Medulla oblongata (tissue), 1 donor: ENCODE measurements around the gene ZNF592.

Experiments
- DNase-seq: peaks from one replicate; pipeline ENCODE4 v3.0.0-alpha.2; 2015; ENCODE audit errors: extremely low spot score

Gene ZNF592

GRCh38 chr15:84775867-84776449, 27.6 kb downstream of the ZNF592 start:
- DNase-seq: no peak

- no peak for DNase-seq
Observed at GRCh38 chr15:84778194-84778593, 29.8 kb downstream of the ZNF592 start.

GRCh38 chr15:84780492-84780891, 32.1 kb downstream of the ZNF592 start:
- DNase-seq: no peak

GRCh38 chr15:84781495-84781894, 33.1 kb downstream of the ZNF592 start:
- DNase-seq: no peak

DNA sequence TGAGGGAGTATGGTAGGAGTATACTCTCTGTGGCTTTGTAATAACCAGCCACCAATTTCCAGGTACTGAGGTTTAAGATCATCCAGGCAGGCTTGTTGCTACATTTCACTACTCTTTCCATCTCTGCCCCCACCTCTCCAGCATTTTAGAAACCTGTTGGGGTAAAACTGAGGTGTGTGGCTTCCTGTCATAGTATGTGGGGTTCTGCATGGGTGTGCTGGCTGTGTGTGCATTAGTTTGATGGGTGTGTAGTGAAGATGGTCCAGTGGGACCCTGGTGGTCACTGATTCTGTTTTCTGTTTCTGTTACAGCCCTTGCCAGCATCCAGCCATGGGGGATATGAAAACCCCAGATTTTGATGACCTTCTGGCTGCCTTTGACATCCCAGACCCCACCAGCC, 34.0 kb downstream of the ZNF592 start:
- no peak for DNase-seq

- no peak for DNase-seq
Observed at GRCh38 chr15:84783493-84784251, 35.3 kb downstream of the ZNF592 start.

- no peak for DNase-seq
Observed at GRCh38 chr15:84784262-84784661, 35.9 kb downstream of the ZNF592 start.

DNA sequence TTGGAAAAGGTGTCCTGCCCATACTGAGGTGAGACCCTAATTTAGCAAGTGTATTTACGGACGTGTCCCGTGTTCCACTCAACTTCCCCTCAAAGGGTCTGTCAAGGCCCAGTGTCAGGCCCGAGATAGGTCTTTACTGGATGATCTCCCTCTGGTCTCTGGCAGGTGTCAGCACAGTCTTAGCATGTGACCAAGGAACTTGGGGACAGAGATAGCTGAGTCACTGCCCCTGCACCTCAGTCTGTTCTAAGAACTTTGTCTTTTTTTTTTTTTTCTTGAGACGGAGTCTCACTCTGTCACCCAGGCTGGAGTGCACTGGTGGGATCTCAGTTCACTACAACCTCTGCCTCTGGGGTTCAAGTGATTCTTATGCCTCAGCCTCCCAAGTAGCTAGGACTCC, 36.7 kb downstream of the ZNF592 start:
- no peak for DNase-seq

DNA sequence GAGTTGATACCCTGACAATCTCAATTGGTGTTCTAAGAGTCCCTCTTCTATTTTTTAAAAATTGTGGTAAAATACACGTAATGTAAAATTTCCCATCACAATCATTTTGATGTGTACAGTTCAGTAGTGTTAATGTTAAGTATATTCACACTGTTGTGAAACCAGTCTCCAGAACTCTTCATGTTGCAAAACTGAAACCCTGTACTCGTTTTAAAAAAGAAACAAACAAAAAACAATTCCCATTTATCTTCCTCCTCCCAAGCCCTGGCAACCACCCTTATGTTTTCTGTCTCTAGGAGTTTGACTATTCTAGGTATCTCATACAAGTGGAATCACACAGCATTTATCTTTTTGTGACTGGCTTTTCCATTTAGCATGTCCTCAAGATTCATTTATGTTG, 40.1 kb downstream of the ZNF592 start:
- DNase-seq: no peak

- DNase-seq: no peak
Observed at GRCh38 chr15:84789762-84790161, 41.4 kb downstream of the ZNF592 start.

DNA sequence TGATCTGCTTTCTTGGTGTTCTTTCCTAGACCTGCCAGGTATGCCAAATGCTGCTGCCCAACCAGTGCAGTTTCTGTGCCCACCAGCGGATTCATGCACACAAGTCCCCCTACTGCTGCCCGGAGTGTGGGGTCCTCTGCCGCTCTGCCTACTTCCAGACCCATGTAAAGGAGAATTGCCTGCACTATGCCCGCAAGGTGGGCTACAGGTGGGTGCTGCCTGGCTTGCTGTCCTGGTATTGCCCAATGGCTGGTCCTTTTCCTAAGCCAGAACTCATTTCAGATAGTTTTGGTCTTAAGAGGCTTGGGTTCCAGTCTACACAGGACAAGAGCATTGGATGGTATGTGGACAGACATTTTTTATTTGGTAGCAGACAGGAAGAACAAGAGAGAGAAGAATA, 42.3 kb downstream of the ZNF592 start:
- no peak for DNase-seq

- no peak for DNase-seq
Observed at GRCh38 chr15:84791763-84792162, 43.4 kb downstream of the ZNF592 start.

DNA sequence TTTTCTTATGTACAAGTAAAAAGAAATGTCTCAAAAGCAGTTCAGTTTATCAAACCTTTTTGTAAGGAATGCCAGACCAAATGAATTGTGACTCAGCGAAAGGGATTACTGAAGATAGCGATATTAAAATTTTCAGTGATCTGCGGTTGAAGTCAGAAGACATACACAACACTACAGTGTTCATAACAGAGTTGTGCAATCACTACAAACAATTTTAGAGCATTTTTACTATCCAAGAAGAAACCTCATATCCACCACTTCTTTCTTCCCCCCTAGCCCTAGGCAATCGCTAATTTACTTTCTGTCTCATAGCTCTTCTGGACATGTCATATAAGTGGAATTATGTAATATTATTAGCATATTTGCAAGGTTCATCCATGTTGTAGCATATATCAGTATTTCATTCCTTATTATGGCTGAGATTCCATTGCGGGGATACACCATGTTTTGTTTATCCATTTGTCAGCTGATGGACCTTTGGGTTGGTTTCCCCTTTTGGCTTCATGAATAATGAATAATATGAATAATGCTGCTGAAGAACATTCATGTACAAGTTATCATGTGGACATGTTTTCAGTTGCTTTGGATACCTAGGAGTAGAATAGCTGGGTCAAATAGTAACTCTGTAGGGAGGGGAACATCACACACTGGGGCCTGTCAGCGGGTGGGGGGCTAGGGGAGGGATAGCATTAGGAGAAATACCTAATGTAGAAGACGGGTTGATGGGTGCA, 45.2 kb downstream of the ZNF592 start:
- DNase-seq: no peak

- no peak for DNase-seq
Observed at GRCh38 chr15:84794162-84794547, 45.8 kb downstream of the ZNF592 start.

GRCh38 chr15:84795186-84795585, 46.8 kb downstream of the ZNF592 start:
- DNase-seq: no peak

DNA sequence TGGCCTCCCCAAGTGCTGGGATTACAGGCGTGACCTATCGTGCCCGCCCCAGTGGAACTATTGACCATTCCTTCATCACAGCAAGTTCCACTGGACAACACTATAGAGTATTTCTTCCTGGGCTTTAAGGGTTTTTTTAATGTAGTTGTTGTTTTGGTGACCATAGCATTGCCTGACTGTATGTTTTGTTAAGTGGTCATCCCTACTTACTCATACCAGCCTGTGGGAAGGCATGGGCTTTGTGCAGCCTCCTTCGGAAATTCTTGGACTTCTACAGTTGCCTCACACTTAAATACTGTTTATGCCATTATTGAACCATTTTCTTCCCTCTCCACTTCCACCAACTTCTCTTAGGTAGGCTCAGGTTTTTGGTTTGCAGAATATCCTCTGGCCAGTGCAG, 48.8 kb downstream of the ZNF592 start:
- no peak for DNase-seq

- no peak for DNase-seq
Observed at GRCh38 chr15:84797801-84798200, 49.4 kb downstream of the ZNF592 start.

GRCh38 chr15:84798436-84798946, 50.1 kb downstream of the ZNF592 start:
- DNase-seq: no peak

- DNase-seq: no peak
Observed at GRCh38 chr15:84799511-84800187, 51.3 kb downstream of the ZNF592 start.

DNA sequence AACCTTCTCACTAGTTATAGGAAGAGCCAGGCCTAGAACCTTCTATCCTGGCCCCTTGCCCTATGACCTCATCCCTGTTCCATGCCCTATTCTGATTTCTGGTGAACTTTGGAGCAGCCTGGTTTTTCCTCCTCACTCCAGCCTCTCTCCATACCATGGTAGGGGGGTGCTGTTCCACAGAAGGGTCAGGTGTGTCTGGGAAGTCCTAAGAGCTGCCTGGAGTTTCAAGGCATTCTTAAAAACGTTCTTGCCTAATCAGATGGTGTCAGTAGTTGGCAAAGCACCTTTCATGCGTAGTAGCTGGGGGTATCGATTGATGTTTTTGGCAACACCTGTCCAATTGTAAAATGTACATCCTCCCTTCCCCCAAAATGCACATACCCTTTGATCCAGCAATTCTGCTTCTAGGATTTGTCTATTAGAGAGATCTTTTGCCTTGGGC, 52.0 kb downstream of the ZNF592 start:
- no peak for DNase-seq

- DNase-seq: no peak
Observed at GRCh38 chr15:84804005-84804900, 55.9 kb downstream of the ZNF592 start.
